Measurements from ENCODE around the gene SNAI3. TPM values are rescaled to one million over a fixed set of nuclear protein-coding genes. Genes with fewer than 3 reads are reported as not detected.
"Not testable (repeated sequence)": the region's sequence is repeated elsewhere in the genome, so short reads cannot be mapped to it uniquely, and the experiment has no call there.

SNAI3 gene
- total RNA-seq, 1 experiment from 2014 or later, result 1.2 TPM

DNA sequence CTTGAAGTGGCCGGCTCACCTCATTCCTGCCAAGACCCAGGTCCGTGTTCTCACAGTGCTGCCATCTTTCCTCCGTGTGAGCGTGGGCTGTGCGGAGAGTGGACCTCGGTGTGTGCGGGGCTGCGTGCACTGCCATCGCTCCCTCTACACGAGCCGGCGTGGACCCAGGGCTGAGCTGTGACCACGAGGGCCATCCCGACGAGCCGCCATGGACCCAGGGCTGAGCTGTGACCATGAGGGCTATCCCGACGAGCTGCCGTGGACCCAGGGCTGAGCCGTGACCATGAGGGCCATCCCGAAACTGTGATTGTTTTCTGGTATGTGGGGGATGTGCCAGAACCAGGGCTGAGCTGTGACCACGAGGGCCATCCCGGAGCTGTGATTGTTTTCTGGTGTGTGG is 14.5 kb downstream of the SNAI3 start:
- DNase-seq (ENCODE audit: low spot score), result no peak

DNA sequence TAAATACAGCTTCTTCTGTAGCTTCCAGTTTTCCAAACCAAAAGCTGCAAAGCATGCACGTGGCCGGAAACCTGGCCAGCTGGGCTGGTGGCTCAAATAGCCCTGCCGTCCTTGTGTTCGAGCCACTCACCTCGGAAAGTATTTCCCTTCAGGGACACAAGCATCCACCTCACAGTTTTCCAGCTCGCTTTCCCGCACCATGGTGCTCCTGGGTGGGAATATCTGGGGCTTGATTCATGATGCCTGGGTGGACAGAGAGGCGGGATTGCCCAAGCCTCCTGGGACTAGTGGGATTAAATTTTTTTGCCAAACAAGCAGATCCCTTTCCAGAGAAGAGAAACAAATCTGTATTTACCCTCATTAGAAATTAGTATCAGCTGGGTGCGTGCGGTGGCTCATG is 16.3 kb downstream of the SNAI3 start:
- DNase-seq (ENCODE audit: low spot score), result no peak

DNA sequence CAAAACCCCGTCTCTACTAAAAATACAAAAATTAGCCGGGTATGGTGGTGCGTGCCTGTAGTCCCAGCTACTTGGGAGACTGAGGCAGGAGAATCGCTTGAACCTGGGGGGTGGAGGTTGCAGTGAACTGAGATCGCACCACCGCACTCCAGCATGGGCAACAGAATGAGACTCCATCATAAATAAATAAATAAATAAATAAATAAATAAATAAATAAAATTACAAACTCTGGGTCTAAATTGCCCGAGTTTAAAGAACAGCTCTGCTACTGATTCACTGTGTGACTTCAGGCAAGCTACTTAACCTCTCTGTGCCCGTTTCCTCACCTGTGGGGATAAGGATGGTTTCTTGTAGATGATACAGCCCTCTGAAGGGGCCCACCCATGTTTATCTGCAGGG is 16.8 kb downstream of the SNAI3 start:
- DNase-seq (ENCODE audit: low spot score), result not testable (repeated sequence)

DNA sequence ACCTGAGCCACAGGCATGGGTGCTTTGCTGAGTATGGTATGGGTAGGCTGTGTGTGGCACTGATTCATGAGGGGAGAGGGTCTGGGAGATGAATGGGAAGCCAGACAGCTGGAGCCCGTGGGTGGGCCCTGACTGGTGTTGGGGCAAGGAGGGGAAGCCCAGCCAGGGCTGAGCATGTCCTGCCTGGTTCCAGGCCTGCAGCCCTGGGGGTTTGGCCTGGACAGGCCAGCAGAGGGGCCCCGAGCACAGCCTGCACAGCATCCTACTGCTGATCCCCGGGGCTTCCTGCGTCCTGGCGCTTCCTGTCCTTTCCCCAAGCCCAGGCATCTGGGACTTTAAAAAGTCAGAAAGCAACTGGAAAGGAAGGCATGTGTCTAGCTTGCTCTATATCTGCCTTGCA is 18.8 kb downstream of the SNAI3 start:
- DNase-seq (ENCODE audit: low spot score), result no peak

DNA sequence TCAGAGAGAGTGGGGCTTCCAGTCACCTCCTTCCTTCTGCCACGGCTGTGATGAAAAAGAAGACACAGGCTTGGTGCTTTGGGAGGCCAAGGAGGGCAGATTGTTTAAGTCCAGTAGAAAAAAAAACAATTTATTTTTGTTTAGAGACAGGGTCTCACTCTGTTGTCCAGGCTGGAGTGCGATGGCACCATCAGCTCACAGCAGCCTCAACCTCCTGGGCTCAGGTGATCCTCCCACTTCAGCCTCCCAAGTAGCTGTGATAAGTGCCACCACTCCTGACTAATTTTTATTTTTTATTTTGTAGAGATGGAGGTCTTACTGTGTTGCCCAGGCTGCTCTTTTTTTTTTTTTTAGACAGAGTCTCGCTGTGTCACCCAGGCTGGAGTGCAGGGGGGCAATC is 20.7 kb downstream of the SNAI3 start:
- no peak for DNase-seq (ENCODE audit: low spot score)

DNA sequence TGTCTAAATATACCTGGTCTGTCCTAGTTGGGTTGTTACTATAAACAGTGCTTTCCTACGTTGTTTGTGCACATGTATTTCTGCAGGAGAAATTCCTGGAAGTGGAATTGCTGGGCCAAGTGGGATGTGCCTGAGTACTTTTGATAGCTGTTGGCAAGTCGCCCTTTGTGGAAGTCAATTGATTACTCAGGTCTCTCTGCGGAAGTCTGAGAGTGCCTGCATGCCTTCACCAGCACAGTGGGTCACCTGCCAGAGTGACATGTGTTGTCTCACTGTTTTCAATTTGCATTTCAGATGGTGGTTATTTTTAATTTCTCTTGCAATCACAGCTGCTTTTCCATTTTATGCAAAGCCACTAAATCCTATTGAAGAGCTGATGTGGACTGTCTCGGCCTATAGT is 21.2 kb downstream of the SNAI3 start:
- no peak for DNase-seq (ENCODE audit: low spot score)

DNA sequence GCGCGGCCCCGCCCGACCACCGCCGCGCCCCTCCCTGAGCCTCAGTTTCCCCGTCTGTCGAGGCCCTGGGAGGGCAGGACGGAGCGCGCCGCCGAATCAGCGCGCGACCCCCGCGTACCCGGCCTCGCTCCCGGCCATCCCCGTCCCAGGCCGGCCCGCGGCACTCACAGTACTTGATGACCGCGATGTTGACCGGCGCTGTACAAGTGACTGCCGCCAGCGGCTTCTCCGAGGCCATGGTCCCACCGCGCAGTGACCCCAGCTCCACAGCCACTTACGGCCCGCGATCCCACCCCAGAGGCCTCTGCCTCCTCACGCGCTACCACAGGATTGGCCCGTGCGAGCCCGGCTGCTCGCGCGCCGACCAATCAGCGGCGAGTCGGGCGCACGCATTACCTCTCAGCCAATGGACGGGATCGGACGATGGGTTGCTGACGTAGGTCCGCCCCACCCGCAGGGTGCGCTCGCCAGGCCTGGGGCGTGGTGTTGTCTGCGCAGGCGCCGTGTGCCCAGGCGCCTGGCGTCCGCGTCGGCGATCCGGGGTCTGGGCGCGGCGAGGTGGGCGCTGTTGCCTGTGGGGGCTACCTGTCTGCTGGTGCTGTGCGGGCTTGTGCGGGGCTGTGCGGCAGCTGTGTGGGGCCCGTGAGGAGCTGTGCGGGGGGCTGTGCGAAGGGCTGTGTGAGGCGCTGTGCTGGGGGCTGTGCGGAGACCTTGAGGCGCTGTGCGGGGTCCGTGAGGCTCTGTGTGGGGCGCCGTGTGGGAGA is 23.3 kb downstream of the SNAI3 start, which contains the start of gene MVD:
Gene MVD, minus strand, starts transcription at position 249 of the 764 bp plus-strand sequence. Its CDS starts 11 bp downstream, at position 238.
- DNase-seq (ENCODE audit: low spot score), result peak; percentile 96

DNA sequence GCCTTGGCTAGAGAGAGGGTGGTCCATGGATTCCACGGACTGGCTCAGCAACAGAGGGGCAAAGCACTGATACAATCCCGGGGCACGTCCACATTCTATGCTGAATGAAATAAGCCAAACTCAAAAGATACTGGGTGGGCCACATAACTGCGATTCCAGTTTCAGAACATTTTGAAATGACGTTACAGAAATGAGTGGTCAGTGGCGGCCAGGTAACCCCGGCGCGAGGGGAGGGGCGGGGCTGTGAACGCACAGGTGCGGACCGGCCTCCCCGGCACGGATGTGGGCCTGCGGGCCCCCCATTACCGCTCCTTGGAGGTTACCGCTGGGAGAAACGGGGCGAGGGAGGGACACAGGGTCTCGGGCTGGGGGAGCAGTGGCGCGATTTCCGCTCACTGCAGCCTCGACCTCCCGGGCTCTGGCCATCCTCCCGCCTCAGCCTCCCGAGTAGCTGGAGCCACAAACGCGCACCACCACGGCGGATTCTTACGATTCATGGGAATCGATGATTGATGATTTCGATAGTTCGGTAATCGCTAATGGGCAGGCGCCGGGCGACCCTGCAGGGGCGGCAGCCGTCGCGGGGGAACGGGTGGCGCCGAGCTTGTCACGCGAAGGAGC is 24.0 kb downstream of the SNAI3 start:
- DNase-seq (ENCODE audit: low spot score), result no peak

DNA sequence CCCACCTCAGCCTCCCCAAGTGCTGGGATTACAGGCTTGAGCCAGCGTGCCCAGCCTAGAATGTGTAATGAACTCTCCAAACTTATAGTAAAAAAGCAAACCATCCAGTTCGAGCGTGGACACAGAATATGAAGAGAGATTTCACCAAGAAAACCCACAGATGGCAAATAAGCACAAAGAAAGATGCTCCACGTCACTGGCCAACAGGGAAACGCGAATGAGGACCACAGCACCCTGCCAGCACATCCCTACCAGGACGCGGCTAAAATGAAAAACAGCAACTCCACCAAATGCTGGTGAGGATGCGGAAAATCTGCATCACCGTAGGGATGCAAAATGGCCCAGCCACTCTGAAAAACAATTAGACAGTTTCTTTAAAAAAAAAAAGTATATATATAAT is 24.8 kb downstream of the SNAI3 start:
- DNase-seq (ENCODE audit: low spot score), result no peak

DNA sequence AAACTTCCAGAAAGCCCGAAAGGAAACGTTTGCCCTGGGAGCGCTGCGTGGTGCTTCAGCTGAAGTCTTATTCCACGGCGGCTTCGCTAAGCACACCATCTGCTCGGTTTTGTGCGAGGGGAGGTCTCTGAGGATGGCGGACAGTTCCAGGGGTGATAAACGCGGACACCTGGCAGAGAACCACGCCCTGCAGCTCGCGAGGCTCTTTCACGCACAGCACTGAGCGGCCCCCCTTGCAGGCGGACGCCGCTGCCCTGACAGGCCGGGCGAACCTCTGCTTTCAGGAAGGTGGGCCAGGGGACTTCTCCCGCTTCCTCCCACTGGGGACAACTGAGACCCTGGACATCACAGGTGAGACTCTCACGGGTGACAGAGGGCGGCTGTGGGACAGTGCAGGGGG is 27.1 kb downstream of the SNAI3 start:
- DNase-seq (ENCODE audit: low spot score), result no peak

DNA sequence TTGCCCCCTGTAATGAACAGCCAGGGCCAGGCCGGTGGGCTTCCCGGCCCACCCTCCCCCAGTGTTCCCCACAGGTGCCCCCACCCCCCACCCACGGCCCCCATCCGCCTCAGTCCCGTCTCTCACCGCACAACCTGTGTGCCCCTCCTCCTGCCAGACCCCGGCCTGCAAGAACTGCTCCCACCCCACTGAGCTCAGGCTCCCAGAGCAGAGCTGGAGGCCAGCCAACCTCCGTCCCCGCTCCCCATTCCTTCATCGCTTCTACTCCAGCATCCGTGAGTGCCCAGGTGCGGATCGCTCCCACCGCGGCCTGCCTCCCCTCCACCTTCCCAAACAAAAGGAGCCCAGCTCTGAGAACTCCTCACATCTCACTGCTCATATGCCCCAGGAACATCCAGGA is 27.6 kb downstream of the SNAI3 start:
- no peak for DNase-seq (ENCODE audit: low spot score)

DNA sequence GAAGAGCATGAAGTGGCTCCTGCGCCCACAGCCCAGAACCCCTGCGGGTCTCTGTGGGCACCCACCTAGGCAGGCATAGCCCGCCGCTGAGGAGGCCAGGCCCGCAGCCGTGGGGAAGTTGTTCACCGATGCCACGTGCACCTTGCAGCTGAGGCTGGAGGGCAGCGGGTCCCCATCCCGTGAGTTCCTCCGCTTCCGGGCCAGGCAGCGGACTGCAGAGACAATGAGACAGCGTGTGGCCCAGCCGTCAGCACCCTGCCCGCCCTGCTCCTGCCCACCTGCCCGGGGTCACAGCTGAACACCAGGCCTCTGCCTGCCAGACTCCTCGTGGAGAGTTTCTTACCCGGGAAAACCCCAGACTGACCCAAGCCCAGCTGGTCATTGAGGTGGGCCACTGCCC is 28.9 kb downstream of the SNAI3 start:
- no peak for DNase-seq (ENCODE audit: low spot score)

DNA sequence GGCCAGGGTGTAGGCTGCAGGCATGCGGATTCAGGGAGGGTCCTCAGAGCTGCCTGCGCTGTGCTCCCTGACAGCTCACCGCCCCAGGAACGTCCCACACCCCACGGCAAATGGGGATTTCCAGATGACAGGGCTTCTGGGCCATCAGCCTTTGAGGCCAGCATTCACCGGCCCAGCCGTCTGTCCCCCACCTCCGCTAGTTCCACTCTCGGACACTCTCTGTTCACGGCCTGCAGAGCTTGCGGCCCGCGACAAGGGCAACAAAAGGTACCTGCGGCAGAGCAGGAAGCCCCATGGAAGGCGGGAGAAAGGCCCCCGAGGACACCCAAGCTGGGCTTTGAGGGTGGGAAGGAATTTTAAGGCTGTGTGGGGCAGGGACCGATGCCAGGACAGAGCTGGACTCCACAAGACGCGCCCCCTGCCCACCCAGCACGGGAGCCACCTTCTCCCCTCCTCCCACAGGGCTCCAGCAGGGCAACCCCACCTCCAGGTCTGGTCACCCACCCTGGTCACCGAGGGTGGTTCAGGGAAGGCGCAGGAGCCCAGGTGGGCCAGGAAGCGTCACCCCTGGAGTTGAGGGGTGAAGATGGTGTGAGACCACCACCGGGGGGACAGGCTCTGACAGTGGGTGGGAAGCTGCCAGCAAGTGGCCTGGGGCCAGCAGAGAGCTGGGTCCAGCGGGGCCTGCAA is 29.9 kb downstream of the SNAI3 start:
- no peak for DNase-seq (ENCODE audit: low spot score)

DNA sequence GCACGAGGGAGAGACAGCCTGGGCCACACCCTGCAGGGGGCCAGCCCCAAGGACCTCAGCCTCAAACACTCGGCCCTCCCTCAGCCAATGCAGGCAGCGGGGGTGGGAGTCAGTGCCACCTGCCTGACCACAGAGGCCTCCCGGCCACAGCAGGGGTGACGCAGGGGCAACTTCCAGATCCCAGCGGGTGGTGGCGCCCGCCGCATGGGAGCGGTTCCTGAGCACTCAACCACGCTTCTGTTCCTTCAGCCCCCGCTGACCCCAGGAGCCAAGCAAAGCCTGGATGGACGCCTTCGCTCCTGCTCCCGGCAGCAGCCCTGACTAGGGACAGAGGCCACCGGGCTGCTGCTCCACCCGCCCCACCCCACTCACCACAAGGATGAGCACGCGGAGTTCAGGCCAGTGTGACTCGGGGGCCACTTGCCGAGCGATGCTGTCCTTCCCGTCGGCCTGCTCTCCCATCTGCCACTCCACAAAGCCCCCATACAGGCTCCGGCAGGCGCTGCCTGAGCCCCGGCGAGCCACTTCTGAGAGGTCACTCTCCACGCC is 30.5 kb downstream of the SNAI3 start:
- DNase-seq (ENCODE audit: low spot score), result no peak

DNA sequence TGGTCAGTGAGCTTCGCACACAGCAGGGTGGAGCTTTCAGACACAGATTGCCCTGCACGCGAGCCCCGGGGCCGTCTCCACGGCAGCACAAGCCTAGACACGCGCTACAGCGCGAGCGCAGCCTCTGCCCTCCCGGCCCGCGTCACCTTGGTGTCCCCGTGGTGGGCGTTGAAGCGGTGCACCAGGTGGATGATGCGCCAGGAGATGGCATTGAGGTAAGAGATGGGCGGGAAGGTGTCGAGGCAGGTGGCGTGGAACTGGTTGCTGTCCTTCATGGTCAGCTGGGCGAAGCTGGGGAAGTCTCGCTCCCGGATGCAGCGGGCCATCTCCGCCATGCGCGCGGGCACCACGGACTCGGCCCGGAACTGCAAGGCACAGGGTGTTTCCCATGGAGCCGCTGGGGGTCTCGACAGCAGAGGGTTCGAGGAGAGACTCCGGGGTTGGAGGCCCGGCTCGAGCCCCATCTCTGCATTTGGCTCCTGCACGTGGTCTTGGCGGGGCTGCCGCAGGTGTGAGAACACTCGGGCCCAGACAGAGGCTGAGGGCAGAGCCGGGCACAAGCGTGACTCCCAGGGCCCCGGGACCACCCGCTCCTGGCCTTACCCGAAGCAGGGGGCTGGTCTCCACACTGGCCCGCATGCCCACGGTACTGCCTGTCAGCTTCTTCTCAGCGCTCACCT is 31.1 kb downstream of the SNAI3 start:
- no peak for DNase-seq (ENCODE audit: low spot score)

DNA sequence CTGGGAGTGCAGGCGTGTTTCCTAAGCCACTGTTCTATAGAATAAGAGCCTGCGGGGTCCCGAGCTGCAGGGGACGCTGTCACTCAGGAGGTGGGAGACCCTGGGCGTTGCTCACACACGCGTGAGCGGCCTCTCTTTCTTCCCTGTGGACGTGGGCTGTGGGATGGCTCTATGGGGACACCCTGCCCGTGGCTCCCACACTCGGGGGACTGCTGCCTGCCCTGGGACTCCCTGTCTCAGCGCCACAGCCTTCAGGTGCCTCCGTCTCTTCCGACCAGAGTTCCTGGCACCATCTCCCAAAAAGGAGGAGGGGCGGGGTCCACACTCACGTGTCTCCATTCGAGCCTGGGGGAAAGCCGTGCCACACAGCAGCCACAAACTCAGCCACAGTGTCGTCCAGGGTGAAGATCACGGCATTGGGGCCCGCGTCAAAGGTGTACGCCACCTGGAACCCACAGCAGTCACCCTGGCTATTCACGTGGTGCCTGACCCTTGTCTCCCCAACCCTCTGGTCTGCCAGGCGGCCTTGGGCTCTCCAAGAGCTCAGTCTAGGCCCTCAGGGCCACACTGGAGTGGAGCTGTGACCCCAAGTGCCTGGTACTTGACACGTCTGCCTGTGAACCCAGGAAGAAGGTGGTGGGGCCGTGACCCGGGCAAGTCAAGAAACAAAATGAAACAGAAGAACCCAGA is 31.8 kb downstream of the SNAI3 start:
- no peak for DNase-seq (ENCODE audit: low spot score)

DNA sequence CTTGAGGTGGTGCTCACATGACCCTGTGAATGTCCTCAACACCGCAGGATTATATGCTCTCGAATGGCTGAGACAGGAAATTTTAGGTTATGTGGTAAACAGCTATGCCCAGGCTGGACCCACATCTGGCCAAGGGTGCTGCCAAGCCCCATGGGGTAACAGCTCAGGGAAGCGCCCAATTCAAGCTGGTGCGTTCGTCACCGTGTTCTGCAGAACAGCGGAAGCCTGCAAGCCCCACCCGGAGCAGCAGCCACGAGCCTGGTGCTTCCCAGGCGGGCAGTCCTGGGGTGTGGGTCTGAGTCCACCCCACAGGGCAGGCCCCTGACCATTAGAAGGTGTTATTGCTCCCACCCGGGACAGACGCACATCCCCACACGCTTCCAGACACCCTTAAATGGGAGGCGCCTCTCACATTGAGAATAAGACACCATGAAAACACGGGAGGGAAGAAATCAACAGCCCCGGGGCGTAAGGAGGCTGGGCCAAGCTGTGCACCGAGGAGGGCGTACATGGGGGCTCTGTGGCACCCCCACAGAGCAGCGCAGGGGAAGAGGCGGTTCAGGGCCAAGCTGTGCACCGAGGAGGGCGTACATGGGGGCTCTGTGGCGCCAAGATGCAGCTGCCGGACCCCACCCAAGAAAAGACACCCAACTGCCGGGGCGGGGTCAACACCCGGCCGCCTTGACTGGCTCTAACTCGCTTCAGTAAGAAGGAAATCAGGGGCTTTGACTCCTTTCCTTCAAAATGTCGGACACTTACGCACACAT is 32.5 kb downstream of the SNAI3 start:
- no peak for DNase-seq (ENCODE audit: low spot score)

DNA sequence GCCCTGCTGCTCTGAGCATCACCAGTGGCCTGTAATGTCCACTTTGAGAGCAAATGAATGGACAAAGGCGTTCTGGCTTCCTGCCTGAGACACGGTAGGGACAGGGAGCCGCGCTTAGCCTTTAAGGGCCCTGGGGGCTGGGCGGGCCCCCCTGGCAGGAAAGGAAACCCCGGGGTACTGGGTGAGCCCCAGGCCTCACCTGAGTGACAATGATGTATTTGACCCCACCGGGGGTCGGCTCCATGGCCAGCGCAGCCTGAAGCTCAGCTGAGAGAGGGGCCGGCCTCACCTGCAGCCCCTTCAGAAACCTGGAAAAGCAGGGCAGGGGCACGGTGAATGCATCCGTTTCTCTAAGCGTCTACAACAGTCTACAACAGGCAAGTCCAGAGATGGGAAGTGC is 33.2 kb downstream of the SNAI3 start:
- DNase-seq (ENCODE audit: low spot score), result no peak

DNA sequence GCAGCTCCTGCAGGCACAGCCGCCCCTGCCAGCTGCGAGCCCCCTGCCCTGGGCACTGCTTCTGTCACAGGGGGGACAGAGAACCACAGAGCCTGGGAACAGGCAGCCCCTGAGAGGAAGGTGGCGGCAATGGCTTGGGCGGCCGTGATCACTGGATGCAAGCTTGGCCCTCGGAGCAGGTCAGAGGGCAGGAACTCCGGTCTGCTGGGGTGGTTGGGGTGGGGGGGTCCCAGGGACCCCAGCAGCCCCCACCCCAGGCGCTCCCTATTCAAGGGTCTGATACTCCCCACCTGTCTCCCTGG is 33.6 kb downstream of the SNAI3 start:
- DNase-seq (ENCODE audit: low spot score), result no peak

DNA sequence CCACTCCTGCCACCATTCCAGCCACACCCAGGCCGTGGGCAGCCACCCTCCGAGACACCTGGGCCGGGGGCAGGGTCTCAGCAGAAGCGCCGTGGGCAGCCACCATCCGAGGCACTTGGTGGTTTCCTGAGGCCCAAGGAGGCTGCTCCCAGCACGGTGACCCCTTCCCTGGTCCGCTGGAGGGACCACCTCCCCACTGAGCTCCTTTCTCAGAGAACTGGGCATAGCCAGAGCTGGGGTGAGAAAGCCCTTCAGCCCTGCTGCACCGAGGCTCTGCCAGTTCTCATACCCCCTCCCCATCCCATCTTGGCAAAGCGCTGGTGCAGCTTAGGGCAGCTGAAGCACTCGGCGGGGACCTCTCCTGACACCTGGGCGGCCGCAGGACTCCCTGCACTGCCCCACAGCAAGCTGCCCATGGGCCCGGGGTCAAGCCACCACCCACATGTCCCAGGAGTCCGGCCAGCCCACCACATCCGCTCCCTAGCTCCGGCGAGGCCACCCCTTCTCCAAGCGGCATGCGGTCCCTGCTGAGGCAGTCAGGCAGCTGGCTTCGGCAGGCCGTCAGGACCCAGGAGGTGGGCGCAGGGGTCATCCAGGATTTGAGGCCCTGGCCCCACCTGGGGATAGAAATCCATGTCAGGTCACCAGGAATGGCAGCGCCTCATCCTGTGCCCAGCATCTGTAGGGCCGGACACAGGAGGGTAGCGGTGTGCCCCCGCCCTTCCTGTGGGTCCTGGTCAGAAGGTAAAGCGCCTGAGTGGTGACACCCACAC is 34.1 kb downstream of the SNAI3 start:
- no peak for DNase-seq (ENCODE audit: low spot score)

Measured in HT-29 (cell line).